ENCODE data around the gene ZFP36L1.

ZFP36L1 gene

GRCh38 chr14:68815298-68816182 is 22.7 kb upstream of the ZFP36L1 start:
- peak; percentile 43 for DNase-seq

GRCh38 chr14:68814539-68815297 is 21.9 kb upstream of the ZFP36L1 start:
- peak; percentile 80 for DNase-seq

GRCh38 chr14:68814238-68814538 is 21.3 kb upstream of the ZFP36L1 start:
- DNase-seq, result no peak

- DNase-seq, result no peak
Measured at GRCh38 chr14:68813318-68813838, 20.5 kb upstream of the ZFP36L1 start.

GRCh38 chr14:68811171-68811570 is 18.3 kb upstream of the ZFP36L1 start:
- no peak for DNase-seq

- no peak for DNase-seq
Measured at GRCh38 chr14:68810173-68811153, 17.6 kb upstream of the ZFP36L1 start.

GRCh38 chr14:68809524-68809923 is 16.7 kb upstream of the ZFP36L1 start:
- DNase-seq, result no peak

GRCh38 chr14:68808696-68809480 is 16.0 kb upstream of the ZFP36L1 start:
- DNase-seq, result no peak

GRCh38 chr14:68807987-68808386 is 15.1 kb upstream of the ZFP36L1 start:
- DNase-seq, result no peak

- no peak for DNase-seq
Measured at GRCh38 chr14:68807148-68807600, 14.3 kb upstream of the ZFP36L1 start.

- DNase-seq, result no peak
Measured at GRCh38 chr14:68806526-68807147, 13.8 kb upstream of the ZFP36L1 start.

GRCh38 chr14:68805414-68805813 is 12.5 kb upstream of the ZFP36L1 start:
- DNase-seq, result no peak

- DNase-seq, result no peak
Measured at GRCh38 chr14:68801631-68802030, 8.8 kb upstream of the ZFP36L1 start.

GRCh38 chr14:68800953-68801352 is 8.1 kb upstream of the ZFP36L1 start:
- no peak for DNase-seq

GRCh38 chr14:68800390-68800789 is 7.5 kb upstream of the ZFP36L1 start:
- DNase-seq, result no peak

GRCh38 chr14:68798621-68799020 is 5.8 kb upstream of the ZFP36L1 start:
- no peak for DNase-seq

GRCh38 chr14:68797121-68797670 is 4.3 kb upstream of the ZFP36L1 start:
- no peak for DNase-seq

GRCh38 chr14:68796418-68797101 is 3.7 kb upstream of the ZFP36L1 start:
- no peak for DNase-seq

- DNase-seq, result peak; percentile 92
Measured at GRCh38 chr14:68795597-68796417, 2.9 kb upstream of the ZFP36L1 start.
